ENCODE results near the gene NOTCH3.

NOTCH3 gene

DNA sequence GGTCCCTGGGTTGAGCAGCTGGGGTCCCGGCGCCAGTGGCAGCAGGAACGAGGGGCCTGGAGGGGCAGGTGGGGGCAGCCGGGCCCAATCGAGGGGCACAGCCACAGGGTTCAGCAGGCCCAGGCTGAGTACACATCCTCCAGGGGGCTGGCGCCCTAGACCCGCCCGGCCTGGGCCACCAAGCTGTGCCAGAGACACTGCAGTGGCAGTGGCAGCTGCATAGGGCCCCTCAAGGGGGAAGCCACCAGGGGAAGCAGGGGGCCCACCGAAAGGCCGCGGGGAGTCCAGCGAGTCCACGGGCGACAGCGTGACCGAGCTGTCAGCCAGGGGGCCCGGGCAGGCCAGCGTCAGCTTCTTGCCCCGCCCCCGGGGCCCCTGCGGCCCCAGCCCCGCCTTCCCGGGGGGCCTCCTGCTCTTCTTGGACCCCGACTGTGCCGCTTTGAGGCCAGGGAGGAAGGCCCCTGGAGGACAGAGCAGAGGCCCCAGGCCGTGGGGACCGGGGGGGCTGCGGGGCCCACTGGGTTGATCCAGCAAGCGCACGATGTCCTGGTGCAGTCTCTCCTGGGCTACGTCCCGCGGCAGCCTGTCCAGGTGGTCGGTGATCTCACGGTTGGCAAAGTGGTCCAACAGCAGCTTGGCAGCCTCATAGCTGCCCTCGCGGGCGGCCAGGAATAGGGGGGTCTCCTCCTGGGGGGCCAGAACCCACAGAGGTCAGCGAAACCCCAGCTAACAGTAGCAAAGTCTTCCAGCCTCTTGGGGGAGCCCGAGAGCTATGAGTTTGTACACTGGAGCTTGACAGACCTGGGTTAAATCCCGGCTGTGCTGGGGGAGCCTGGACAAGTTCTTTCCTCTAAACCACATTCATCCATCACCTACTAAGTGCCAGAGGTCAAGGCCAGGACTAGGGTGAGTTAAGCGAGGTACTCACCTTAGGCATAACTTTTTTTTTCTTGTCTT is 39.5 kb downstream of the NOTCH3 start:
- DNase-seq (ENCODE audit: low read depth) = no peak

DNA sequence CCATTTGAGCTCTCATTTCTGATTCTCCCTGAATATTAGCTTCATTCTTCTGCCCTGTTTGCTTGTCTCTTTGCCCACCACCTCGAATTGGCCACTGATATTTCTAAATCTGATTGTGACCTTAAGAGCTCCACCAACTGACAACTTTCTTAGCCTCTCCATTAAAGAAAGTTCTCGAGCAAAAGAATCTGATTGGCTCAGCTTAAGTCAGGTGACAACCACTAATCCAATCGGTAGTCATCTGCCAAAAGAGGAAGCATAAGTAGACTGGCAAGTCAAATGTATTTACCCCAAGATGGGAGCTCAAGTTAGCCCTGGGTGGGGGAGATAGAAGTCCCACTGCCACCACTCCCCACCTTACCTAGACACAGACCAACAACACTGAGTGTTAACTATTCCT is 41.5 kb downstream of the NOTCH3 start:
- no peak for DNase-seq (ENCODE audit: low read depth)

DNA sequence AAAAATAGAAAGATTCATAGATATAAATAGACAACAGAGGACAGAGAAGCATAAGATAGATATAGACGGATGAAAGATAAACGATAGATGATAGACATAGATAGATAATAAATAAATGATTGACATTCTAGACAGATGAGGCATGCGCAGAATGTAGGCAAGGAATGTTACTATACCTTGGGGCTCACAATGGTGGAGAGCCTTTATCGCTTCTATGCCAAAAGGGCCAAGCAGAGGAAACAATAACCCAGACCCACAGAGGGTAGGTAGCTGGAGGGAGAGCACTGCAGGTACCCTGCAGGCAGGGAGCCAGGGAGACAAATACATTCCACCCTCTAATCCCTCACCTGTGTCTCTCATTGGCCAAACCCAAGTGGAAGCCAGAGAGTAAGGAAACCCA is 44.4 kb downstream of the NOTCH3 start:
- DNase-seq (ENCODE audit: low read depth) = no peak

DNA sequence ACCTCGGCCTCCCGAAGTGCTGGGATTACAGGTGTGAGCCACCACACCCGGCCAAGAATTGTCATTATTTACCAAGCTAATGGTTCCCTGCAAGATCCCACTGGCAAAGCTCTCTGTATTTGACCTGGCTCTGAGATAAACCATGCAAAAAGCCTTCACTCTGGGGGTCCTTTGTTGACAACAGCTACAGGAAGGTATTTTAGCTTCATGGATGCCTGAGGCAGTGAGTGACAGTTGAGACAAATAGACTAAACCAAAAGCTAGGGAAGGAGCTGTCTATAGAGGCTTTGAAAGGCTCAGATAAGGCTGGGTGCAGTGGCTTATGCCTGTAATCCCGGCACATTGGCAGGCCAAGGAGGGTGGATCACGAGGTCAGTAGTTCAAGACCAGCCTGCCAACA is 45.5 kb downstream of the NOTCH3 start:
- no peak for DNase-seq (ENCODE audit: low read depth)

DNA sequence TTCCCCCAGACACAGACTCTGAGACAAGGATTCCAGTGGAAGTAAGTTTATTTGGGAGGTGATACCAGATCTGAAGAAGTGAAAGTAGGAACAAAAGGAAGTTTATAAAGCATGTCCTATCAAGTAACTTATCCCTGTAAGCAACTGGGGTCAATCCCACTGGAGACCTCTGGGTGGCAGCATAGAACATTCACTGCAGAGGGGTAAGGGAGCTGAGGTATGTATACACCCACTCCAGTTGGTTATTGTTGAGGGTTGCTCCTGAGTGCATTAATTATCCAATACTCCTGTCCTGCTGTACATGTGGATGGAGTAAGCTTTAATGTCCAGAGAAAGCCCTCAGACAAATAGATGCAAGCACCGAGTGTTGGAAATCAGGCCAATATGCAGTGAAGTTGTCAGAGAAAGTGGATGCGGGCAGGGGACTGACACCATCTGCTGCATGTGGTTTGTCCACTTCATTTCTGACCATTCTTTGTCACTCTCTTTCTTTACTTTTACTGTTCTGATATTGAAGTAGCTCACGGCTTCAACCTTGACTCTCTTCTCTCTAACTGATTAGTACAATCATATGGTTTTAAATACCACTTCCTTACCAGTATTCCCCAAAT is 46.7 kb downstream of the NOTCH3 start:
- no peak for DNase-seq (ENCODE audit: low read depth)

DNA sequence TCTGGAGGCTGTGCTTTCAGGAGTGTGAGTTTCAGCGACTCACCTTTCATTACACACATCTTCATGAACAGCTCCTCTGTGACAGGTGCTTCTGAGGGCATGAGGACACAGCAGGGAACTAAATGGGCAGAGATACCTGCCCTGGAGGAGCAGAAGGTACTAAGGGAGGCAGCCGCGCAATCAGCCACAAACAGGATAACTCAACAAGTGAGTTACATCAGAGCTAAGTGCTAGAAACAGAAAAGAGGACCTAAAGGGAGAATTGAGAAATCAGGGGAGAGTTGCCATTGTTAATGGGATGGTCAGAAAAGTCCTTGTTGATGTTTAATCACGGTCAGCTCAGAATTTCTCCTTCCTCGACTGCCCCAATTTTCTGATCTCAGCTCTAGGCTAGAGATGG is 51.1 kb downstream of the NOTCH3 start:
- no peak for DNase-seq (ENCODE audit: low read depth)

DNA sequence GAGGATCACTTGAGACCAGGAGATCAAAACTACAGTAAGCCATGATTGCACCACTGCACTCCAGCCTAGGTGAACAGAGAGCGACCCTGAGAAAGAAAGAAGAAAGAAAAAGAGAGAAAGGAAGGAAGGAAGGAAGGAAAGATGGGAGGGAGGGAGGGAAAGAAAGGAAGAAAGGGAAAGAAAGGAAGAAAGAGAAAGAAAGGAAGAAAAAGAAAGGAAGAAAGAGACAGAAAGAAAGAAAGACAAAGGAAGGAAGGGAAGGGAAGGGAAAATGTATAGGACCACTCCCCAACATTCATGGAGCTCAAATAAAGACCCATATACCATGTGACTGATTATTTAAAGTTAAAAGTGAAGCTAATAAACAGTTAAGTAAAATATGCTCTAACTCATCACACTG is 53.7 kb downstream of the NOTCH3 start:
- no peak for DNase-seq (ENCODE audit: low read depth)

DNA sequence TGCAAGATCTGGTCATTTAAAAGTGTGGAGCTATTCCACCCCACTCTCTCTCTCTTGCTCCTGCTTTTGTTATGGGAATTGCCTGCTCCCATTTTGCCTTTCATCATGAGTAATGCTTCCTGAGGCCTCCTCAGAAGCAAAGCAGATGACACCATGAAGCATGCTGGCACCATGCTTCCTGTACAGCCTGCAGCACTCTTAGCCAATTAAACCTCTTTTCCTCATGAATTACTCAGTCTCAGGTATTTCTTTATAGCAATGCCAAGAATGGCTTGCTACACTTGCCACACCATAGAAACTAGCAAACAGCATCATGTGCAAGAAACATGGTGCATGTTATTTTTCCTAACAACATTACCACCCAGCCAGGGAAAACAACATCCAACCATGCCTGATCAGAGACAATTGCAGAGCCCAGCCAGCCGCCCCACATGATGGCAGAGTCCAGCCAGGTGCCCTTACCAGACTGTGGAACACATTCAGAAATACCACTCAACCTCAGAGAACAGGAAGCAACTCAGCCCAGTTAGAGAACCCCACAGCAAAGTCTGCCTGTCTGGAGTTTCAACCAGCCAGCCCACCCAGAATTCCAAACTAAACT is 56.6 kb downstream of the NOTCH3 start:
- no peak for DNase-seq (ENCODE audit: low read depth)

DNA sequence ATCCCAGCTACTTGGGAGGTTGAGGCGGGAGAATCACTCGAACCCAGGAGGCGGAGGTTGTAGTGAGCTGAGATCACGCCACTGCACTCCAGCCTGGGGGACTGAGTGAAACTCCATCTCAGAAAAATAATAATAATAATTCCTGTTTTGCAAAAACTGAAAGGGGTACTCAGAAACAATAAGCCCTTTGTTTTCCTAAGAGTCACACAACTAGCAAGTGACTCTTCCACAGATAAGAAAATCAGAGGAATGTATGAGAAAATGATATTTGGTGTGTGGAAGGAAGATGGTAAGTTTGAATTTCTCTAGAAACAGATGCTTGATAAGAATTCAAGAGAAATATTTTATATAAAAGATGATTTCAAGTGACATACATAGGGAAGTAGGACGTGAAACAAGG is 58.5 kb downstream of the NOTCH3 start:
- DNase-seq (ENCODE audit: low read depth) = no peak

DNA sequence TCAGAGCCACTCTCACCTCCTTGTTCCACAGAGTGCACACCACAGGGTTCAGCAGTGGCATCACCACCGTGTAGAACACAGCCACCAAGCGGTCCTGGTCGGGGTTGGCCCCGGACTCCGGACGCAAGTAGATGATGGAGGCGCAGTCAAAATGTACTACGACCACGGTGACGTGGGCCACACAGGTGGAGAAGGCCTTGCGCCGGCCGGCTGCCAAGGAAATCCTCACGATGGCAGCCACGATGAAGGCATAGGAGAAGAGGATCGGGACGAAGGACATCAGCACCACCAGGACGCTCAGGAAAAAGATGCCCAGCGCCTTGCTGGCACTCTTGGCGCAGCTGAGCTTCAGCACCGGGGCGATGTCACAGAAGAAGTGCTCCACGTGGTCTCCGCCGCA is 59.7 kb downstream of the NOTCH3 start:
- no peak for DNase-seq (ENCODE audit: low read depth)

DNA sequence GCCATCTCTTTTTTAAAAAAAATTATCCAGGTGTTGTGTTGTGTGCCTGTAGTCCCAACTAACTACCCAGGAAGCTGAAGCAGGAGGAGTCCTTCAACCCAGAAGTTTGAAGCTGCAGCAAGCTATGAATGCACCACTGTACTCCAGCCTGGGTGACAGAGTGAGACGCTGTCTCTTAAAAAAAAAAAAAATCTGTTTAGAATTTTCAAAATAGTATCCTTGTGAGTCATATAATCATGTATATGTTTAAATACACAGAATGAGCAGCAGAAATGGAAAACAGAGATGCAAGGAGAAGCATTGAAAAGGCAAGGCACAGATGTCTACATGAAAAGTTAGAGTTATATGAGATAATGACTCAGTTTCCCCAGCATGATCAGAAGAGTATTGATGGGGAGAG is 62.4 kb downstream of the NOTCH3 start:
- DNase-seq (ENCODE audit: low read depth) = no peak

DNA sequence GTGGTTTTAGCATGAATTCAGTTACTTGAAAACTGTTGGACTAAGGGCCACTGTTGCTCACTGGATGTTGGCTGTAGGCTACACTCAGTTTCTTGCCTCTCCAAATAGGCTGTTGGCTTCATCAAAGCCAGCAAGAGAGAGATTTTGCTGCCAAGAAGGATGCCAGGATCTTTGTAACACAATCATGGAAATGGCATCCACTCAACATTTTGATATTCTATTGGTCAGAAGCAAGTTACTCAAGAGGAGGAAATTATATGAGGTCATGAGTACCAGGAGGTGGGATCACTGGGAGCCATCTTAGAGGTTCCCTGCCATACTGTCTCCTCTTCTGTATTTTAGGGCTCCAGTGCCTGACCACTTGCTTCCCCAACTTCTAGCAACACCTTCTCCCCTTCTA is 63.0 kb downstream of the NOTCH3 start:
- no peak for DNase-seq (ENCODE audit: low read depth)

DNA sequence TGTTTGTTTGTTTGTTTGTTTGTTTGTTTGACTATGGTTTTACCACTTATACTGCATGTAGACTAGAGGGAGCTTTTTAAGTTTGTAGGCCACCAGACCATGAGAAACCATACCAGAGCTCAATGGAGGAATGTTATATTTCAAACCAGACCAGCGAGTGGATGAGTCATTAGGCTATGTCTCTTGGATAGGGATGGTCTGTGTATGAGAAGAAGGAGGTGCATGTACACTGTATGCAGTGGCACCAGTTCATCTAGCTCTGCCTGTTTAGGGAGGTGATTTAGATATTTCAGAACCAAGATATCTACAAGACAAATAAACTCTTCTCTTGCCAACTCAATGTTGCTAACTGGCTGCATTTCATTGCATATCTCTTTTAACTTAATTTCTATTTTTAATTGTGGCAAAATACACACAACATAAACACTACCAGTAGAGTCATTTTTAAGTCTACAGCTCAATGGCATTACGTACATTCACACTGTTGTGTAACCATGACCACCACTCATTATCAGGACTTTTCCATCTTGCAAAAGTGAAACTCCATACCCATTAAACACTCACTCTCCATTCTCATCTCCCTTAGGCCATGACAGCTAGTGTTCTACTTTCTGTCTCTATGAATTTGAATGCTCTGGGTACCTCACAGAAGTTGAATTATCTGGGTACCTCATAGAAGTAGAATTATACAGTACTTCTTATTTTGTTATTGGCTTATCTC is 64.4 kb downstream of the NOTCH3 start:
- DNase-seq (ENCODE audit: low read depth) = no peak

DNA sequence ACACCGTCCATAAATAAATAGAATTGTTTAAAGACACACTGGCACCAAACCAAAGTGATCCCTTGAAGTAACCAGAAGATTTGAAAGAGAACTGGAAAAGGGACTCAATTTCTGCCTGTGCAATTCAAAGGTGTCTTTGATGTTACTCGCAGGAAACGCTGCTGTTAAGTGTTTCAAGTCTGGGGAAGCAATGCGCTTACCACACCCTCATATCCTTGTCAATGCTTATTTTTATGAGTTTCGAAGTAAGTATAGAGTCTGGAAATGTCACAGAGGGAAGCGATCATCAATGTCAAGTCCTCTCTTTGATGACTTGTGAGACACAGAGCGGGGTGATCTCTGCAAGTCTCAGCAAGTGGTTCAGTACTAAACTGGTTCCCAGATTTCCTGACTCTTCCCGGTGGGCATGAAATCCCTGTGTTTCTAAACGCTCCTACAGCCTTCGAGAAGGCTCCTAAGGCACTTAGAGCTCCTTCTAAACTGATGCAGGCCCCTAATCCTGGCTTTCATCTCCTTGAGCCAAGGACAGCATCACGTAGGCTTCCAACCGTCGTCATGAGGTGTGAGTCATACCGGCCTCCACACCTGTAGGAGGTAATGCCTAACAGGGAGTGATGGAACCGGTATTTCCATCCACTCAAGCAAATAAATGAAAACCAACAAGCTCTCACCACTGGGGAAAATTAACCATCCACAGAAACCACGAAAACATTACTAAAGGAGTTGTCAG is 70.8 kb downstream of the NOTCH3 start:
- DNase-seq (ENCODE audit: low read depth) = no peak

DNA sequence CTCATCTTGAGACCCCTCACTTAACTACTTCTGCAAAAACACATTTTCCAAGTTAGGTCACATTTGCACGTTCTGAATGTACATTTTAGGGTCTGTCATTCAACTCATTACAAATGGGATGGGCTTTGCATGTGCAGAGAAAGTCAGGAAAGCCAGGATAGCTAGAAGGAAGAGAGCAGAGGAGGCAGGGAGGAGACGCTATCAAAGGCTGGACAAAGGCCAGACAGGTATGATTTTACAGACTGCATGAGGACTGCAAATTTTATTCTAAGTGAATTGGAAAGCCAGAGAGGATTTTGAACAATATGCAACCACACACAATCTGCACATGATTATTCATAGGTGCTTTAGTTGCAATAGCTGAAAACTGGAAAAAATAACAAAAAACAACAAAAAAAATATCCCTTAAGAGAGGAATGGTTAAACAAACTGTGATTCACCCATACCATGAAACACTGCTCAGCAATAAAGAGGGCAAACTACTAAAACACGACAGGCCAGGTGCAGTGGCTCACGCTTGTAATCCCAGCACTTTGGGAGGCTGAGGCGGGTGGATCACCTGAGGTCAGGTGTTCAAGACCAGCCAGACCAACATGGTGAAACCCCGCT is 72.5 kb downstream of the NOTCH3 start:
- no peak for DNase-seq (ENCODE audit: low read depth)

DNA sequence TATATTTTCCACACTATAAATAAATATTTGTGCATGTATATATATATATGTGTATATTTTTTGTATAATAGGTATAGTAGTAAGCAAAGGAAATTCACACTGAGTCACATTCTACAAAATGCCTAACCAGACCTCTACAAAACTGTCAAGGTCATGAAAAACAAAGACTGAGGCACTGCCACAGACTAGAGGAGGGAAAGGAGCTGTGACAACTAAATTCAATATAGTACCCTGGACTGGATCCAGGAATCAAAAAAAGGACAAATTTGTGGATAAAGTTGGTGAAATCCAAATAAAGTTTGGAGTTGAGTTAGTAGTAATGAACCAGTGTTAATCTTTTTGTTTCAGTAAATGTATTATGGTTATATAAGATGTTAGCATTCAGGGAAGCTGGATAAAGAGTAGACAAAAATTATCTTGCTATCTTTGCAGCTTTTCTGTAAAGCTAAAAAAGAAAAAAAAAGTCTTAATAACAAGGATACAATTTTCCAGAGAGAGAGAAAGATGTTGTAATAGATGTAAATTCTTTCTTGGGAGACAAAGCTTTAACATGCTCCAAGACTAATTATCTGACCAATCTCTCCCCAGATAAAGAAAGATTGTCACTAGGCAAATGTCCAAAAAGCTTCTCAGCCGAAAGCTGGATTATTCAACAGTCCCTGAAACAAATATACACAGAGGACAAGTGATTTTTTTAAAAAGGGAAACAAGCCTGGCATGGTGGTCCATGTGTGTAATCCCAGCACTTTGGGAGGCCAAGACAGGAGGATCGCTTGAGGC is 74.5 kb downstream of the NOTCH3 start:
- DNase-seq (ENCODE audit: low read depth) = no peak

DNA sequence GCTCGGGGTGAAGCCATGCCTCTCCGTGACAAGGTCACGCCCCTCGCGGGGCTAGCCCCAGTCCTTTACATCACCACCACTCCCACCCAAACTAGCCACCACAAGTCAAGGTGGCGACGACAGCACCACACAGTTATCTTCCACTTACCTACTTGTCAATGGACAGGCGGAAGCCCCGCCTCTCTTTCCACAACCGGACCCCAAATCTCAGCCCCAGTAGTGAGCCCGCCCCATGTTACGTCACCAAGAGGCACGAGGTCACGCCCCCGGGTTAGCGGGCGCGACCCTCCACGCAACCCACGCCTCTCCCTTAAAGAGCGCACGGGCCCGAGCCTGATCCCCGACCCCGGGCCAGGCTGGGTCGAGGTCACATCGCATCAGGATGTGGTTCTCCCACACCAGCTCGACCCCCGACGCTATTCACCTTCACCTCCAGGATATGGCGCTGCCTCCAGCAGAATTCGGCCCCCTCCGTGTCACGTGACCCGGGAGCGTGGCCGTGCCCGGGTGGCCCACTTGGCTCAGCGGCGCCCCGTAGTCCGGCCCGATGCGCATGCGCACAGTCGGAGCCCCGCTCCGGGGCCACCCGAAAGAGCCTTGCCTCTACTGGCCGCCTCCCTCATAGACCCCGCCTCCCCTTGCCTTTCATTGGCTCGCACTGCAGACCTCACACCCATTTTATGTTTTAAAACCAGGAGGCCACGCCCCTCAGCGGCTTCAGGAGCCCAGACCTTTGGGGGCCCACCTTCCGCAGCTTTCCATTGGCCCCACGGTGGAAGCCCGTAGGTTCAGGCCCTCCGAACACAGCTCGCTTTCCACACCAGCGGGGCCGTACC is 75.3 kb downstream of the NOTCH3 start:
- peak; percentile 95 for DNase-seq (ENCODE audit: low read depth)

DNA sequence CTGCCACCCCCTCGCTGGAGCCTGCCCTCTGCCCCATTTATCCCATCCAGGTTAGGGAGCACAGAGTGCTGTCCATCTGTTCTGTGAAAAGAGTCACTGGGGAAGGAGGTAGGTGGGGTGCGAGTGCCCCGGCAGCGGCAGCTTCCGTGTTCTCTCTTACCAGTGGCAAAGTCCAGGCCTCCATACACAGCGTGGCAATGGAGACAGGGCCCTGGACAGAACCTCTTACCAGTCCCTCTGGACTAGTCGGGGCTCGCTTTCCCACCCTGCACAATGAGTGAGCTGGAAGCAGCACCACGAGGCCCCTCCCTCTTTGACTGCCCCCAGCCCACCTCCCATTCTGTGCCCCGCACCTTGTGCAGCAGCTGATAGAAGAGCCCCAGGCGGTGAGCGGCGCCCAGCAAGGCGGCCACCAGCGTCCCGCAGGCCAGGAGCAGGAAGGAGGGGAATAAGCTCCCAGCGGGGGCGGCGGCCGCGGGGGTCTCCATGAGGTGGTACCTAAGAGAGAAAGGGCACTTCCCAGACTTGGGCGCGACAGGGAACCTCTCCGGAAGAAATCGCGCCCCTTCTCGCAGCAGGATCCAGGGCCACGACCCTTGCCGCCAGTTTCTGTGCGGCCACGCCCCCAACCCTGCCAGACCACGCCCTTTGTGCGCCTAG is 76.1 kb downstream of the NOTCH3 start:
- no peak for DNase-seq (ENCODE audit: low read depth)

DNA sequence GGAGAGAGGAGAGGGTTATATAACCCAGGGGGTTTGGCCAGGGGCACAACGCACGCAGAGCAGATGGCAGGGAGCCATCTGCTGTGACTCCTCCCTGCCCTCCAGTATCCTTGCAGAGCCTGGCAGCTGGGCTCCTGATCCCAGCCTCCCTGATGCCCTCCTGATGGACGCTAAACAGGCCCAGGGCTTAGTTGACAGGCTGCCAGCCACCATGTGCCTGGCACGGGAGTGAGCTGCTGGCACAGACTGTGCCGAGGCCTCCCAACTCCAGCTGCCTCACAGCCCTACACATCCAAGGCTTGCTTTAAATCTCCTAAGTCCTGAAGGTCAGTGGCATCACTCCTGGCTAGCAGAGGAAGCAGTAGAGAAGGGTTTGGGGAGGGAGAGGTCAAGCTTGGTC is 76.9 kb downstream of the NOTCH3 start:
- DNase-seq (ENCODE audit: low read depth) = no peak
